GM12891 (cell line): Measurements from ENCODE around the gene RLN2.

Source experiments
- PAX5 ChIP-seq: IDR thresholded peaks from 2 replicates; pipeline ENCODE4 v1.6.1; 2011; ENCODE audit warnings: low read length, moderate library complexity, mild to moderate bottlenecking; ENCODE audit not compliant: insufficient read depth, severe bottlenecking
- POLR2A ChIP-seq: IDR thresholded peaks from 2 replicates; pipeline ENCODE4 v1.6.1; 2011; ENCODE audit warnings: low read depth, low read length, control low read depth
- POLR2AphosphoS5 ChIP-seq: IDR thresholded peaks from 2 replicates; pipeline ENCODE4 v1.6.1; 2011; ENCODE audit warnings: low read depth, low read length, control low read depth
- SPI1 ChIP-seq: IDR thresholded peaks from 2 replicates; pipeline ENCODE4 v1.6.1; 2011; ENCODE audit warnings: low read depth, low read length, control low read depth
- TAF1 ChIP-seq: IDR thresholded peaks from 2 replicates; pipeline ENCODE4 v1.6.1; 2011; ENCODE audit warnings: low read depth, low read length, control low read depth

GRCh38 chr9:5278486-5278885 is 26.0 kb downstream of the RLN2 start:
- no peak for TF ChIP-seq POLR2AphosphoS5
- TF ChIP-seq POLR2A: no peak
- peak; percentile 94 for TF ChIP-seq SPI1
- no peak for TF ChIP-seq TAF1
- TF ChIP-seq PAX5: no peak
